DND-41 (cell line): Measurements from ENCODE around the gene LRRC15.

Source experiments
- CTCF ChIP-seq: IDR thresholded peaks from 2 replicates; pipeline ENCODE4 v1.5.1; 2012; ENCODE audit warnings: borderline replicate concordance, low read length, moderate library complexity, mild to moderate bottlenecking; ENCODE audit not compliant: poor library complexity, severe bottlenecking; ENCODE audit errors: extremely low read depth
- EZH2 ChIP-seq: IDR thresholded peaks from 3 replicates; pipeline ENCODE4 v1.6.1; 2012; ENCODE audit warnings: borderline replicate concordance, low read depth, mild to moderate bottlenecking, moderate library complexity, low read length, inconsistent platforms; ENCODE audit not compliant: severe bottlenecking

GRCh38 chr3:194320744-194321243 is 48.7 kb downstream of the LRRC15 start:
- TF ChIP-seq CTCF (no peak), EZH2 (no peak)
